Prostate gland (tissue), 2 donors: ENCODE results near the gene DCAF10. TPM values are rescaled to one million over a fixed set of nuclear protein-coding genes. Genes with fewer than 3 reads are reported as not detected.
"Not testable (repeated sequence)": the region's sequence is repeated elsewhere in the genome, so short reads cannot be mapped to it uniquely, and the experiment has no call there.

Source experiments
- DNase-seq: peaks from one replicate; pipeline ENCODE4 v3.0.0-alpha.2; 2019; ENCODE audit warnings: low spot score
- H3K27ac ChIP-seq, 2 donors: fragments of 200-600 bp; sonication (generic); 2 replicates each; pipeline ENCODE4 v1.5.1; 2017 to 2019
- H3K27me3 ChIP-seq: fragments of 200-600 bp; sonication (generic); replicated peaks from 2 replicates; pipeline ENCODE4 v1.5.1; 2019; ENCODE audit not compliant: insufficient read depth
- H3K36me3 ChIP-seq, 2 donors: fragments of 200-600 bp; sonication (generic); 1 replicate in 1 of 2; 2 replicates in 1 of 2; pipeline versions ENCODE4 v1.5.1 to v1.8.1; 2017 to 2019
- H3K4me1 ChIP-seq: fragments of 200-600 bp; sonication (generic); replicated peaks from 2 replicates; pipeline ENCODE4 v1.5.1; 2019
- H3K4me3 ChIP-seq, 2 donors: fragments of 200-600 bp; sonication (generic); 2 replicates each; pipeline ENCODE4 v1.5.1; 2017 to 2019
- H3K9me3 ChIP-seq: fragments of 200-600 bp; sonication (generic); 2 replicates; pipeline ENCODE4 v1.5.1; 2017
- POLR2A ChIP-seq: fragments of 450-650 bp; IDR thresholded peaks from one replicate; pipeline ENCODE4 v1.6.1; 2016; ENCODE audit warnings: antibody characterized with exemption, mild to moderate bottlenecking
- POLR2AphosphoS5 ChIP-seq: sonication (generic); formaldehyde crosslinking; IDR thresholded peaks from one replicate; pipeline ENCODE4 v1.6.1; 2017; ENCODE audit warnings: antibody characterized with exemption
- WGBS: methylation state at CpG from one replicate; pipeline ENCODE4 v1.1.5; 2018; 5-methylcytosine and 5-hydroxymethylcytosine counted together
- intact Hi-C: fragments of 100-400 bp; cut with DNase I; formaldehyde crosslinking; loops from one replicate; pipeline ENCODE4 v1.14.2; 2022
- total RNA-seq, 2 donors: library from RNA; depleted of rRNA; stranded (reverse); fragments of >200 nt; gene quantifications; one replicate each; pipeline ENCODE4 v1.1.0, GENCODE V29; 2016
- TF ChIP-seq, protein P1 (sequence below), 4 experiments: fragments of 200-600 bp in 2 of 4; fragments of 450-650 bp in 2 of 4; sonication (generic) in 2 of 4; IDR thresholded peaks; 1 replicate in 3 of 4; 2 replicates in 1 of 4; pipeline ENCODE4 v1.5.1; 2016 to 2019; ENCODE audit warnings: antibody characterized with exemption in 4 of 4, mild to moderate bottlenecking in 2 of 4, moderate library complexity in 2 of 4

The DCAF10 gene
- total RNA-seq, 2 donors from 2014 or later = 24.2 to 30.5 TPM

DNA sequence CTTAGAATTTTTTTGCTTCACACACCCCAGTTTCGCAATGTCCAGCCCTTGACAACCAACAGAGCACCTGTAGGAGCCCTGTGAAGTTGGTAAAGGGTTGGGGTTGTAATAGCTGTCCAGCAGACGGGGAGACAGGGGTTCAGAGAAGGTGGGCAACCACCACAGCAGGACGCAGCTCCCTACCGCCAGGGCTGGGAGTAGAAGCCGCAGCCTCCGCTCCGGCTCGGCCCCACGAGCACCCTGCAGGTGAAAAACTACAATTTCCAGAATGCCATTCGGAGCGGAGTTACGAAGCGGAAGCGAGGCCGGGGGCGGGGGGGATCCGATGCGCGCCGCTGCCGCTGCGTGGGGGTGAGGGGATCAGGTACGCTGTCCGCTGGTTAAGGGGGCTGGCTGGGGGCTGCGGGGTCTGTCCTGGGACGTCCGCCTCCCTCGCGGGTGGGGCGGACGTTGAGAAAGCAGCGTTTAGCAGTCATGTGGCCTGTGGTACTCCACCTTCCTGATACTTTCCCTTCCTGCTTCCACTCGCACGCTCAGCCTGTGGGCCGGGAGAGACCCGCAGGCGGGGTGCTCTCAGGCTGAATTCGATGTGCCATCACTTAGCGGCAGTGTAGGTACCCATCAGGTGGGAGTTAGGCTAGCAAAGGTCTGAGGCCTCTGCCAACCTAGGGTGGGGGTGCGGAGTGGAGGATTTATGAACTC lies 47.0 kb upstream of the DCAF10 start, which contains the start of gene TRMT10B:
Gene TRMT10B, plus strand, starts transcription at position 317 of the 702 bp plus-strand sequence. CDS start 8,127 bp downstream, outside the sequence.
- WGBS = 3% methylated on average over 40 of the region's 40 CpGs
- intact Hi-C loops = loop anchor here (5.0 kb wide), 1 partner anchor 266 kb away; the partner anchor contains the start of gene POLR1E
- peak; percentile 40 for DNase-seq
- Histone ChIP-seq H3K9me3 (no peaks in the 10 kb centered on the region), H3K4me1 (no peaks in the 10 kb centered on the region), H3K36me3 (no peaks in the 10 kb centered on the region), H3K27me3 (no peaks in the 10 kb centered on the region), H3K27ac (peak within 1 kb of the TSS; percentile 81 to 90), H3K4me3 (peak within 1 kb of the TSS; percentile 75 to 90)
- TF ChIP-seq POLR2A = no peak
- peak; percentile 25 for TF ChIP-seq POLR2AphosphoS5
- TF ChIP-seq, protein P1, sequence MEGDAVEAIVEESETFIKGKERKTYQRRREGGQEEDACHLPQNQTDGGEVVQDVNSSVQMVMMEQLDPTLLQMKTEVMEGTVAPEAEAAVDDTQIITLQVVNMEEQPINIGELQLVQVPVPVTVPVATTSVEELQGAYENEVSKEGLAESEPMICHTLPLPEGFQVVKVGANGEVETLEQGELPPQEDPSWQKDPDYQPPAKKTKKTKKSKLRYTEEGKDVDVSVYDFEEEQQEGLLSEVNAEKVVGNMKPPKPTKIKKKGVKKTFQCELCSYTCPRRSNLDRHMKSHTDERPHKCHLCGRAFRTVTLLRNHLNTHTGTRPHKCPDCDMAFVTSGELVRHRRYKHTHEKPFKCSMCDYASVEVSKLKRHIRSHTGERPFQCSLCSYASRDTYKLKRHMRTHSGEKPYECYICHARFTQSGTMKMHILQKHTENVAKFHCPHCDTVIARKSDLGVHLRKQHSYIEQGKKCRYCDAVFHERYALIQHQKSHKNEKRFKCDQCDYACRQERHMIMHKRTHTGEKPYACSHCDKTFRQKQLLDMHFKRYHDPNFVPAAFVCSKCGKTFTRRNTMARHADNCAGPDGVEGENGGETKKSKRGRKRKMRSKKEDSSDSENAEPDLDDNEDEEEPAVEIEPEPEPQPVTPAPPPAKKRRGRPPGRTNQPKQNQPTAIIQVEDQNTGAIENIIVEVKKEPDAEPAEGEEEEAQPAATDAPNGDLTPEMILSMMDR (IDR thresholded peaks at IDR 0.05) = peak in 1 of 4 experiments; percentile 27

DNA sequence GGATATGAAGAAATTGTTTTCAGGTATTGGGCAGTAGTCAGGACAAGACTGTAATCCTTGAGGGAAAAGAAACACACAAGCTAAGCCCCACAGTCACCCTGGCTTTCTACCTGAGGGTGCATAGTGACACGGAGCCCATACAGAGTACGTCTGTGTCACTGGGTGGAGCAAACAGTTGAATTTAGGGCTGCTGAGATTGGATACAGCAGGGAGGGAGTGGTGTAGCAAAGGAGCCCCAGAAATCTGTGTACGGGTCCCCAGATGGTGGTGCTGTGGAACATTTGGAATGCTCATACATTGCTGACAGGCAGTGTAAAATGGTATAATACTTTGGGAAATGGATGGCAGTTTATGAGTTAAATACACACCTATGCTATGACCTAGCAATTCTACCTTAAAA lies 41.9 kb upstream of the DCAF10 start:
- DNase-seq = no peak
- H3K27me3 ChIP-seq = no peaks in the 10 kb centered on the region
- TF ChIP-seq POLR2A = no peak
- no peak for TF ChIP-seq POLR2AphosphoS5
- TF ChIP-seq, protein P1 (IDR thresholded peaks at IDR 0.05) = no peak
- H3K36me3 ChIP-seq = no peaks in the 10 kb centered on the region
- H3K4me1 ChIP-seq = no peaks in the 10 kb centered on the region
- no peak overlapping the region for H3K27ac ChIP-seq
- intact Hi-C loops = no loop called here
- no peaks in the 10 kb centered on the region for H3K9me3 ChIP-seq
- no peak overlapping the region for H3K4me3 ChIP-seq
- 75% methylated on average over 3 of the region's 3 CpGs for WGBS

DNA sequence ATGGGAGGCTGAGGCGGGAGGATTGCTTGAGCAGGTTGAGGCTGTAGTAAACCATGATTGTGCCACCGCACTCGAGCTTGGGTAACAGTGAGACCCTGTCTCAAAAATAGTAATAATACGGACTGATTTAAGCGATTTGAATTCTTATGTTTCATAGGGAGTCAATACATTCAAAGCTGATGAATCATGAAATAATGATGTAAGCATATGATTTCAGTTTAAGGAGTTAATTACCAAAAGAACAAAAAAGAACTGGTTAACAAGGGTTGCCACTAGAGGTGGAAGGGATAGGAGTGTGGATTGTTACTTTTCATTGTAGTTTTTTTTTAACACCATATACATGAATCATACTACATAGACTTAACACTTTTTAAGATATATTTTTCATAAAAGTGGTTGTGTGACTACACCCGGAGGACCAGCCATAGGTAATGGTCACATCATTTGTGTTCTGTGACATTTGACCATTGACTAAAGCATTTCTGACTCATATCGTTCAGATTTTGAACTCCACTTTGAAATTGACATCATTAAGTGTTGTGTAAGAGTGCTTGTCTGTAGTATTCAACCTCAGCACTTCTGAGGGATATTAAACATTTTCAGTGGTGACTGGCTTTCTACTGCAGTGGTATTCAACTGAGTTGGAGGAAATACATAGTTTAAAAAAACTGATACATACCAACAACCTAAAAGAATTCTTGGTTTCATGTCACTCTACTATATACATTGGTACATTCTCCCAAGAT lies 40.0 kb upstream of the DCAF10 start:
- Histone ChIP-seq H3K4me3 (no peak overlapping the region), H3K4me1 (no peaks in the 10 kb centered on the region), H3K9me3 (no peaks in the 10 kb centered on the region), H3K27ac (no peak overlapping the region), H3K27me3 (no peaks in the 10 kb centered on the region), H3K36me3 (no peaks in the 10 kb centered on the region)
- intact Hi-C loops = no loop called here
- DNase-seq = no peak
- WGBS = 90% methylated on average over 7 of the region's 7 CpGs
- TF ChIP-seq POLR2AphosphoS5 (no peak), POLR2A (no peak)
- TF ChIP-seq, protein P1 (IDR thresholded peaks at IDR 0.05) = no peak

DNA sequence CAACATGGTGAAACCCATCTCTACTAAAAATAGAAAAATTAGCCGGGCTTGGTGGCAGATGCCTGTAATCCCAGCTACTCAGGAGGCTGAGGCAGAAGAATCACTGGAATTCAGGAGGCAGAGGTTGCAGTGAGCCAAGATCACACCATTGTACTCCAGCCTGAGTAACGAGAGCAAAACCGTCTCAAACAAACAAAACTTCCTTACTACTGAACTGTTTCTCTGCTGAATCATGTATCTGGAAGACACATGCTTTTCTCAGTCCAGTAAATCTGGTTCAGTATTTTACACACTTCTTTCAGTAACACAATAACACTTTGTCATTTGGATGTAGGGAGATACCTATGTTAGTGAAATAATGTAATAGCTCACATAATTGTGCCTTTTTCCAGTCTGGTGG lies 39.1 kb upstream of the DCAF10 start:
- no peaks in the 10 kb centered on the region for H3K9me3 ChIP-seq
- intact Hi-C loops = no loop called here
- no peaks in the 10 kb centered on the region for H3K36me3 ChIP-seq
- H3K27me3 ChIP-seq = no peaks in the 10 kb centered on the region
- no peak for DNase-seq
- H3K4me1 ChIP-seq = no peaks in the 10 kb centered on the region
- no peak overlapping the region for H3K27ac ChIP-seq
- no peak for TF ChIP-seq POLR2A
- TF ChIP-seq, protein P1 (IDR thresholded peaks at IDR 0.05) = no peak
- no peak for TF ChIP-seq POLR2AphosphoS5
- H3K4me3 ChIP-seq = no peak overlapping the region
- 48% methylated on average over 3 of the region's 3 CpGs for WGBS

DNA sequence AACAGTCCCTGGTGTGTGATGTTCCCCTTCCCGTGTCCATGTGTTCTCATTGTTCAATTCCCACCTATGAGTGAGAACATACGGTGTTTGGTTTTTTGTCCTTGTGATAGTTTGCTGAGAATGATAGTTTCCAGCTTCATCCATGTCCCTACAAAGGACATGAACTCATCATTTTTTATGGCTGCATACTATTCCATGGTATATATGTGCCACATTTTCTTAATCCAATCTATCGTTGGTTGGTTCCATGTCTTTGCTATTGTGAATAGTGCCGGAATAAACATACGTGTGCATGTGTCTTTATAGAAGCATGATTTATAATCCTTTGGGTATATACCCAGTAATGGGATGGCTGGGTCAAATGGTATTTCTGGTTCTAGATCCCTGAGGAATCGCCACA lies 35.3 kb upstream of the DCAF10 start:
- H3K36me3 ChIP-seq, intact Hi-C loops, H3K9me3 ChIP-seq: not testable (repeated sequence)

More for the DNA sequence above, 35.3 kb upstream of the DCAF10 start:
- not testable (repeated sequence) for H3K4me1 ChIP-seq, DNase-seq, H3K4me3 ChIP-seq, H3K27ac ChIP-seq, H3K27me3 ChIP-seq
- 82% methylated on average over 6 of the region's 6 CpGs for WGBS
